HepG2 (cell line): ENCODE data around the gene DCC. TPM values are rescaled to one million over a fixed set of nuclear protein-coding genes. Genes with fewer than 3 reads are reported as not detected.

ENCODE experiments used
- ATAC-seq: fragments of 200-7000 bp; cut with Tn5 transposase; 3 replicates; pipeline ENCODE4 v1.9.1; 2020; ENCODE audit warnings: mild to moderate bottlenecking, moderate library complexity
- BruUV-seq: library from RNA; stranded (reverse); fragments of 400-500 nt; replicated peaks from 2 replicates; lab custom pipeline; 2021; lab: Mats Ljungman, UMichigan
- CTCF ChIA-PET: fragments of 300-600 bp; formaldehyde crosslinking; extraction: SDS; loops from one replicate; lab custom pipeline; 2021; ENCODE audit warnings: low total read pairs, inconsistent platforms, low intra/inter-chr PET ratio; lab: Yijun Ruan, JAX
- POLR2A ChIA-PET: fragments of 350-600 bp; sonication (Branson Sonifier 250); formaldehyde crosslinking; loops from one replicate; lab custom pipeline; 2020; ENCODE audit warnings: antibody characterized with exemption, inconsistent platforms; lab: Yijun Ruan, JAX
- DNase-seq: peaks from one replicate; pipeline ENCODE4 v3.0.0-alpha.2; 2015; ENCODE audit warnings: low spot score
- FAIRE-seq: peaks from 3 replicates; lab custom pipeline; 2011; peaks lifted over from hg19 to GRCh38; lab: Jason Lieb, UNC
- H2AFZ ChIP-seq: one replicate; pipeline ENCODE4 v1.6.1; 2011; ENCODE audit warnings: low read length, inconsistent platforms
- H3K27ac ChIP-seq: fragments of 300-600 bp; 3 replicates; pipeline ENCODE4 v1.8.0; 2011; ENCODE audit warnings: mixed run types, mild to moderate bottlenecking, mixed read lengths, low read length, inconsistent platforms; ENCODE audit not compliant: insufficient read depth; ENCODE audit errors: extremely low read length
- H3K27me3 ChIP-seq, 2 experiments: fragments of 200-600 bp in 1 of 2; 2 replicates in 1 of 2; 3 replicates in 1 of 2; pipeline versions ENCODE4 v1.6.0 to v1.8.0; 2011; ENCODE audit warnings: low read length in 2 of 2, mild to moderate bottlenecking in 2 of 2, moderate library complexity in 2 of 2, inconsistent platforms in 1 of 2; ENCODE audit not compliant: insufficient read depth in 2 of 2, control insufficient read depth in 1 of 2
- H3K36me3 ChIP-seq, 2 experiments: fragments of 200-600 bp in 1 of 2; replicated peaks in 1 of 2; 2 replicates in 1 of 2; 3 replicates in 1 of 2; pipeline versions ENCODE4 v1.5.1 to v1.8.0; 2011; ENCODE audit warnings: low read length in 2 of 2, inconsistent platforms in 1 of 2; ENCODE audit not compliant: insufficient read depth in 2 of 2, control insufficient read depth in 1 of 2
- H3K4me1 ChIP-seq: 2 replicates; pipeline ENCODE4 v1.5.1; 2012; ENCODE audit warnings: low read length, inconsistent platforms; ENCODE audit not compliant: insufficient read depth
- H3K4me2 ChIP-seq: 2 replicates; pipeline ENCODE4 v1.6.0; 2011; ENCODE audit warnings: low read depth, low read length, inconsistent platforms
- H3K4me3 ChIP-seq, 3 experiments: fragments of 200-600 bp in 1 of 3; sonication (generic), shearing (Covaris generic) in 1 of 3; replicated peaks in 1 of 3; 2 replicates each; pipeline ENCODE4 v1.5.1; 2011 to 2016; ENCODE audit warnings: low read length in 3 of 3, inconsistent platforms in 2 of 3, low read depth in 2 of 3, mild to moderate bottlenecking in 2 of 3, control low read depth in 1 of 3, mixed read lengths in 1 of 3; ENCODE audit not compliant: insufficient read depth in 1 of 3
- H3K79me2 ChIP-seq: one replicate; pipeline ENCODE4 v1.6.1; 2011; ENCODE audit warnings: low read length, inconsistent platforms; ENCODE audit not compliant: insufficient read depth
- H3K9ac ChIP-seq: 2 replicates; pipeline ENCODE4 v1.6.0; 2011; ENCODE audit warnings: mild to moderate bottlenecking, low read depth, low read length, inconsistent platforms; ENCODE audit not compliant: insufficient read depth
- H3K9me3 ChIP-seq: 2 replicates; pipeline ENCODE4 v1.5.1; 2012; ENCODE audit warnings: mild to moderate bottlenecking, low read length
- H4K20me1 ChIP-seq: 2 replicates; pipeline ENCODE4 v1.6.0; 2011; ENCODE audit warnings: inconsistent platforms, mild to moderate bottlenecking, low read length, moderate library complexity; ENCODE audit not compliant: insufficient read depth
- CEBPZ ChIP-seq: IDR thresholded peaks from 2 replicates; pipeline ENCODE4 v1.6.1; 2012; ENCODE audit warnings: low read length, improper control_type of control experiment
- ELK4 ChIP-seq: sonication (generic); formaldehyde crosslinking; IDR thresholded peaks from 2 replicates; pipeline ENCODE4 v1.9.0; 2021; ENCODE audit warnings: missing genetic modification reagents, borderline replicate concordance
- ERF ChIP-seq: IDR thresholded peaks from 2 replicates; pipeline ENCODE4 v1.6.1; 2018; ENCODE audit warnings: missing biosample characterization, missing genetic modification reagents
- MAFK ChIP-seq, 2 experiments: IDR thresholded peaks in 1 of 2; conservative IDR thresholded peaks in 1 of 2; 2 replicates each; pipeline ENCODE4 v1.6.1; 2011; ENCODE audit warnings: improper control_type of control experiment in 2 of 2, low read length in 2 of 2
- MED1 ChIP-seq: sonication (generic); formaldehyde crosslinking; IDR thresholded peaks from 2 replicates; pipeline ENCODE4 v1.4.0; 2020; ENCODE audit warnings: missing genetic modification reagents
- PAX8 ChIP-seq: sonication (generic); formaldehyde crosslinking; IDR thresholded peaks from 2 replicates; pipeline ENCODE4 v1.8.0; 2022; ENCODE audit warnings: mild to moderate bottlenecking, missing genetic modification reagents, borderline replicate concordance
- RXRA ChIP-seq: sonication (generic); formaldehyde crosslinking; IDR thresholded peaks from 2 replicates; pipeline ENCODE4 v1.5.1; 2020; ENCODE audit warnings: missing genetic modification reagents
- SALL1 ChIP-seq: sonication (generic); formaldehyde crosslinking; IDR thresholded peaks from 2 replicates; pipeline ENCODE4 v1.8.0; 2022; ENCODE audit warnings: mild to moderate bottlenecking, missing genetic modification reagents
- SMYD3 ChIP-seq: sonication (generic); formaldehyde crosslinking; IDR thresholded peaks from 2 replicates; pipeline ENCODE4 v1.8.1; 2023; ENCODE audit warnings: mild to moderate bottlenecking, missing genetic modification reagents
- SNRNP70 ChIP-seq: fragments of 200-400 bp; formaldehyde crosslinking; IDR thresholded peaks from 2 replicates; pipeline ENCODE4 v1.6.1; 2017; ENCODE audit warnings: mild to moderate bottlenecking, low read depth, low read length, moderate library complexity
- SRF ChIP-seq: IDR thresholded peaks from 2 replicates; pipeline ENCODE4 v1.6.1; 2011; ENCODE audit warnings: mild to moderate bottlenecking, low read depth, low read length, moderate library complexity
- SRY ChIP-seq: sonication (generic); formaldehyde crosslinking; IDR thresholded peaks from 2 replicates; pipeline ENCODE4 v1.8.0; 2022; ENCODE audit warnings: mild to moderate bottlenecking, missing genetic modification reagents
- TOE1 ChIP-seq: sonication (generic); formaldehyde crosslinking; IDR thresholded peaks from 2 replicates; pipeline ENCODE4 v1.4.0; 2020; ENCODE audit warnings: mild to moderate bottlenecking, missing genetic modification reagents
- ZBTB34 ChIP-seq: sonication (generic); formaldehyde crosslinking; IDR thresholded peaks from 2 replicates; pipeline ENCODE4 v1.8.0; 2022; ENCODE audit warnings: mild to moderate bottlenecking, missing genetic modification reagents
- ZFYVE20 ChIP-seq: sonication (generic); formaldehyde crosslinking; IDR thresholded peaks from 2 replicates; pipeline ENCODE4 v1.8.0; 2023; ENCODE audit warnings: low read depth, mild to moderate bottlenecking, moderate library complexity, missing genetic modification reagents, borderline replicate concordance
- ZNF468 ChIP-seq: sonication (generic); formaldehyde crosslinking; IDR thresholded peaks from 2 replicates; pipeline ENCODE4 v1.8.0; 2022; ENCODE audit warnings: mild to moderate bottlenecking, moderate library complexity, missing genetic modification reagents
- ZNF572 ChIP-seq: sonication (generic); formaldehyde crosslinking; IDR thresholded peaks from 2 replicates; pipeline ENCODE4 v1.5.1; 2020; ENCODE audit warnings: mild to moderate bottlenecking, missing genetic modification reagents
- WGBS: methylation state at CpG from one replicate; pipeline ENCODE4 v1.1.6; 2017; ENCODE audit warnings: low lambda C conversion rate; 5-methylcytosine and 5-hydroxymethylcytosine counted together
- in situ Hi-C: cut with HindIII; loops from 2 replicates; pipeline ENCODE4 v1.10.0; 2017; ENCODE audit warnings: low pct_unique_long_range_greater_than_20kb; ENCODE audit not compliant: extremely low pct_ligation_motif_present
- intact Hi-C: fragments of 100-400 bp; cut with micrococcal nuclease; formaldehyde crosslinking; loops from one replicate; pipeline ENCODE4 v1.10.0; 2022; ENCODE audit not compliant: unreplicated experiment
- polyA plus RNA-seq, 8 experiments: library from polyadenylated mRNA; depleted of rRNA in 3 of 8; stranded (reverse) in 7 of 8; unstranded in 1 of 8; fragments of >200 nt; fragmentation: Illumina TruSeq in 4 of 8; extraction: Trizol in 4 of 8; gene quantifications; 2 replicates each; pipeline versions ENCODE4 v1.2.1 to v1.2.3, GENCODE V29; 2011 to 2016; ENCODE audit warnings: low read depth in 4 of 8, missing spikeins in 1 of 8, mixed read lengths in 1 of 8; ENCODE audit not compliant: insufficient read depth in 1 of 8
- total RNA-seq, 5 experiments: library from RNA; depleted of rRNA; stranded (reverse); fragments of >200 nt; fragmentation: Illumina TruSeq; extraction: Trizol; gene quantifications; 2 replicates each; pipeline ENCODE4 v1.2.3, GENCODE V29; 2016; ENCODE audit warnings: low read depth in 1 of 5

The DCC gene
- total and polyA plus RNA-seq, 2 of the 13 experiments (the other 11 are each of a cell fraction or from before 2014, with no cell fraction given) = not detected

GRCh38 chr18:52391810-52392559 lies 52.0 kb downstream of the DCC start (continued):
- TF ChIP-seq CEBPZ (no peak), RXRA (CRISPR knock-in tag) (no peak)

GRCh38 chr18:52394602-52395001 lies 54.6 kb downstream of the DCC start:
- TF ChIP-seq SMYD3 (CRISPR knock-in tag) (no peak), ELK4 (CRISPR knock-in tag) (no peak), ERF (no peak), ZFYVE20 (CRISPR knock-in tag) (no peak), ZBTB34 (CRISPR knock-in tag) (no peak), SRF (no peak), SRY (CRISPR knock-in tag) (no peak), PAX8 (CRISPR knock-in tag) (no peak), MAFK (conservative IDR thresholded peaks at IDR 0.05 in 1 of 2, IDR thresholded peaks at IDR 0.05 in 1 of 2; ENCODE audit: low read length in 2 of 2) (no peak), SALL1 (CRISPR knock-in tag) (no peak), ZNF468 (CRISPR knock-in tag) (no peak), TOE1 (CRISPR knock-in tag) (no peak), SNRNP70 (no peak), ZNF572 (CRISPR knock-in tag) (no peak), MED1 (no peak)
- Histone ChIP-seq H3K27me3 (no peaks in the 10 kb centered on the region), H3K4me1 (no peaks in the 10 kb centered on the region), H4K20me1 (no peaks in the 10 kb centered on the region), H3K4me3 (no peak overlapping the region), H2AFZ (no peak overlapping the region), H3K9me3 (no peaks in the 10 kb centered on the region), H3K9ac (no peak overlapping the region), H3K36me3 (no peaks in the 10 kb centered on the region), H3K4me2 (no peak overlapping the region), H3K27ac (no peak overlapping the region), H3K79me2 (no peaks in the 10 kb centered on the region)
- DNase-seq = no peak
- FAIRE-seq = no peak
- 0% methylated on average over 2 of the region's 2 CpGs for WGBS
- intact Hi-C loops = no loop called here
- no TSS peak for BruUV-seq
- POLR2A ChIA-PET = no interaction called here
- ATAC-seq = no peak
- in situ Hi-C loops = no loop called here
- CTCF ChIA-PET = no interaction called here
